ENCODE results near the gene XIAP.
A peak's percentile ranks its signal among the peaks of the same experiment; 100 is the strongest.
"Not testable (repeated sequence)": the region's sequence is repeated elsewhere in the genome, so short reads cannot be mapped to it uniquely, and the experiment has no call there.

Gene XIAP

DNA sequence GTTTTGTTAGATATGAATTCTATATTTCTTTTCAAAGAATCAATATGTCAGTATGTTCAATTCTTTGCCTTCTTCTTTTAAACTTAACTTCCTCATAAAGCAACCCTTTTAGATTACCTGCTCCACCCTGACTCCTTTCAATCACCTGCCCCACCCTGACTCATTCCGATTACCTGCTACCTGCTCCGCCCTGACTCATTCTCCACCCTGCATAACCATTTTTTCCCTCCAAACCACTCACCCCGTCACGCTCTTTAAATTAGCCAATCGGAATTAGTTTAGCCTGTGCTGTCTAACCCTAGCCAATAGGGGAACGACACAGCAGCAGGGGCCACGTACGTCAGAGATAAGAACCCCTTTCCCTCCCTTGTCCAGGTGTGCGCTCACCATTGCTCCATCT is 9.9 kb upstream of the XIAP start:
- ATAC-seq (ENCODE audit: low read depth); H3K27ac Mint-ChIP-seq; H3K36me3 Mint-ChIP-seq; H3K4me3 Mint-ChIP-seq; H3K4me1 Mint-ChIP-seq; H3K9me3 Mint-ChIP-seq; DNase-seq (ENCODE audit: low spot score in 2 of 2); H3K27me3 Mint-ChIP-seq: not testable (repeated sequence)

- Mint-ChIP-seq H3K4me3 (no peak overlapping the region), H3K9me3 (no peaks in the 10 kb centered on the region), H3K27ac (no peak overlapping the region), H3K36me3 (no peaks in the 10 kb centered on the region), H3K27me3 (no peaks in the 10 kb centered on the region), H3K4me1 (peaks cover 4% of the 10 kb centered on the region)
- no peak for ATAC-seq (ENCODE audit: low read depth)
- DNase-seq (ENCODE audit: low spot score in 2 of 2) = no peak
Observed at GRCh38 chrX:123851079-123851478, 8.8 kb upstream of the XIAP start.

GRCh38 chrX:123854329-123854728 is 5.5 kb upstream of the XIAP start:
- Mint-ChIP-seq H3K9me3 (no peaks in the 10 kb centered on the region), H3K4me1 (peaks cover 10% of the 10 kb centered on the region), H3K27me3 (no peaks in the 10 kb centered on the region), H3K27ac (no peak overlapping the region), H3K36me3 (no peaks in the 10 kb centered on the region), H3K4me3 (no peak overlapping the region)
- no peak for ATAC-seq (ENCODE audit: low read depth)
- DNase-seq (ENCODE audit: low spot score in 2 of 2) = no peak

DNA sequence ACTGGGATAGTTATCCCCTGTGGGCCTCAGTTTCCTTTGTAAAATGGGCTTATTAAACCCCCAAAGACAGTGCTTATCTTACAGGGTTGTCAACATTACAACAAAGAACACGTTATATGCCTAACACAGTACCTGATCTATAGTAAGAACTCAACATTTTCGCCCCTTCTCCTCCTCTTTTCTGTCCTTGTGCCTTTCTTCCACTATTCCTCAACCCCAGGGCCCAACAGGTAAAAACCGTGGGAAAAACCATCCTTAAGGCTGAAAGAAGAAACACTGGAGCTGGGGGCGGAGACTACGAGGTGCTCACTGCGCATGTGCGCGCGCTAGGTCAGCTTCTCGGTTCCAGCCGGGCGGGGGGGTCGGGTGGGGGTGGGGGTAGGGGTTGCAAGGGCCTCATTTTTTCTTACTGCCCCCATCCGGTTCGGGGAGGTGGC is 426 bp upstream of the XIAP start:
- ATAC-seq (ENCODE audit: low read depth) = peak; percentile 42

DNA sequence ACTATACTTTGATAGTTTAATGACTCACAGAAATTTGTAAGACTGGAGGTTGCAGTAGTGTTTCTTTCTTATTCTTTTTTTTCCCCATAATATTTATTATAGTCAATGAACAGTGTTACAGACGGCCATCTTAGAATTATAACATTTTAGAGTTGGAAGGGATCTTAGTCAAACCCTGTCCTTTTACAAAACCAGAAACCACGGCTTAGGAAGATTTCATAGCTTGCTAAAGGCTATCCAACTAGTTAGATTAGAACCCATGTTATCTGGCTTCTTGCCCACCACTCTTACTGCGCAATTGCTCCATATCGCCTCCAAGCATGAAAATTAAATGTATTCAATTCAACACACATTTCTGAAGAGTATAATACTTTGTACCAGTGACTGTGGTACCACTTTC is 1.1 kb downstream of the XIAP start:
- no peak for ATAC-seq (ENCODE audit: low read depth)
- H3K4me3 Mint-ChIP-seq = peak overlapping the region; percentile 88
- DNase-seq (ENCODE audit: low spot score in 2 of 2) = no peak
- H3K27me3 Mint-ChIP-seq = no peaks in the 10 kb centered on the region
- peaks cover 3% of the 10 kb centered on the region for H3K36me3 Mint-ChIP-seq
- no peaks in the 10 kb centered on the region for H3K9me3 Mint-ChIP-seq
- H3K27ac Mint-ChIP-seq = peak overlapping the region; percentile 91
- peaks cover 10% of the 10 kb centered on the region for H3K4me1 Mint-ChIP-seq

More for the DNA sequence above, 426 bp upstream of the XIAP start:
- H3K36me3 Mint-ChIP-seq = no peaks in the 10 kb centered on the region
- DNase-seq (ENCODE audit: low spot score in 2 of 2) = no peak
- H3K27me3 Mint-ChIP-seq = no peaks in the 10 kb centered on the region
- peak overlapping the region; percentile 88 for H3K4me3 Mint-ChIP-seq
- H3K9me3 Mint-ChIP-seq = no peaks in the 10 kb centered on the region
- H3K27ac Mint-ChIP-seq = peak overlapping the region; percentile 91
- peaks cover 7% of the 10 kb centered on the region for H3K4me1 Mint-ChIP-seq

DNA sequence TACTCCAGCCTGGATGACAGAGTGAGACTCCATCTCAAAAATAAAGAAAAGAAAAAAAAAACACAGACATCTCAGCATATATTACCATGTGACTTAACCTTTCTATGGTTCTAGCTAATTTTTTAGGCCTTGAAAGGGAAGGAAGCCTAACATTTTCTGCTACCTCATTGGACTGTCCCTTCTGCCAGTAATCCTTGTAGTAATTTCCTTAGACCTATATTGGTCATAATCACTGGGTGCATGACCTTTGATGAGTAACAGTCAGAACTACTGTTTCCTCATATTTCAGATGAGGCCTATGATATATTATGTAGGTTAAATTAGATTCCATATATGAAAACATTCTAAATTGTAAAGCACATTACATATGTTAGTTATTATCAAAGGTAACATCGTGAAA is 9.6 kb downstream of the XIAP start:
- DNase-seq (ENCODE audit: low spot score in 2 of 2) = no peak
- peak overlapping the region; percentile 20 for H3K27ac Mint-ChIP-seq
- peaks cover 8% of the 10 kb centered on the region for H3K4me1 Mint-ChIP-seq
- H3K9me3 Mint-ChIP-seq = no peaks in the 10 kb centered on the region
- peaks cover 3% of the 10 kb centered on the region for H3K36me3 Mint-ChIP-seq
- no peaks in the 10 kb centered on the region for H3K27me3 Mint-ChIP-seq
- H3K4me3 Mint-ChIP-seq = no peak overlapping the region
- no peak for ATAC-seq (ENCODE audit: low read depth)

DNA sequence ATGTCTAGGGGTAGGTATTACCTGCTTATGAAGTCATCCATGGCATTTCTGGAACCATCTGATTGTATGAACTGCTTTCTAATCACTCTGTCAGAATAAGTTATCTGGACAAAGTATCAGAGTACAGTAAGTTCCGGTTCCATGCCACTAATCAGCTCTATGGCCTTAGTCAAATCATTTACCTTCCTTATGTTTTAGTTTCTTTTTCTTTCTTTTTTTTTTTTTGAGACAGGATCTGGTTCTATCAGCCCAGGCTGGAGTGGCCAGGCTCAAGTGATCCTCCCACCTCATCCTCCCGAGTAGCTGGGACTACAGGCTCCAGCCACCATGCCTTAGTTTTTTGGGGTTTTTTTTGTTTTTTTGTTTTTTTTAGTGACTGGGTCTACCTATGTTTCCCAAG is 11.5 kb downstream of the XIAP start:
- DNase-seq (ENCODE audit: low spot score in 2 of 2) (no peak), ATAC-seq (ENCODE audit: low read depth) (peak; percentile 56)
- Mint-ChIP-seq H3K27me3 (no peaks in the 10 kb centered on the region), H3K36me3 (no peaks in the 10 kb centered on the region), H3K9me3 (no peaks in the 10 kb centered on the region), H3K4me3 (peak overlapping the region; percentile 3), H3K27ac (peak overlapping the region; percentile 38), H3K4me1 (peaks cover 6% of the 10 kb centered on the region)

GRCh38 chrX:123873956-123874355 is 14.1 kb downstream of the XIAP start:
- ATAC-seq (ENCODE audit: low read depth) = no peak
- peaks cover 9% of the 10 kb centered on the region for H3K4me1 Mint-ChIP-seq

GRCh38 chrX:123876177-123876576 is 16.3 kb downstream of the XIAP start:
- Mint-ChIP-seq H3K36me3 (peaks cover 5% of the 10 kb centered on the region), H3K27ac (no peak overlapping the region), H3K27me3 (no peaks in the 10 kb centered on the region), H3K4me3 (no peak overlapping the region), H3K9me3 (no peaks in the 10 kb centered on the region), H3K4me1 (peaks cover 12% of the 10 kb centered on the region)
- ATAC-seq (ENCODE audit: low read depth) = no peak
- no peak for DNase-seq (ENCODE audit: low spot score in 2 of 2)

More at GRCh38 chrX:123873956-123874355, 14.1 kb downstream of the XIAP start:
- no peak for DNase-seq (ENCODE audit: low spot score in 2 of 2)
- Mint-ChIP-seq H3K36me3 (no peaks in the 10 kb centered on the region), H3K27me3 (no peaks in the 10 kb centered on the region), H3K27ac (no peak overlapping the region), H3K4me3 (no peak overlapping the region), H3K9me3 (no peaks in the 10 kb centered on the region)

DNA sequence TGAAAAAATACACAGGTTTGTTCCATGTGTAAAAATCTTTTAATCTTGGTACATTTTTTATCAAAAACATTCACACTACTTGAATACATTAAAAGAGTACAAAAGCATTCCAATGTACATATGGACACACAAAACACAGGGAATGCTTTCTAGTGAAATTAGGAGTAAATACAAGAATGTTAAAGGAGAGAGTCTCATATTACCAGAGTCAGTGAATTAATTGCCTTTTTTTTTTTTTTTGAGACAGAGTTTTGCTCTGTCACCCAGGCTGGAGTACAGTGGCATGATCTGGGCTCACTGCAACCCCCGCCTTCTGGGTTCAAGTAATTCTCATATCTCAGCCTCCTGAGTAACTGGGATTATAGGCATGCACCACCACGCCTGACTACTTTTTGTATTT is 17.0 kb downstream of the XIAP start:
- no peak for DNase-seq (ENCODE audit: low spot score in 2 of 2)
- no peak overlapping the region for H3K4me3 Mint-ChIP-seq
- no peaks in the 10 kb centered on the region for H3K27me3 Mint-ChIP-seq
- no peaks in the 10 kb centered on the region for H3K9me3 Mint-ChIP-seq
- peaks cover 13% of the 10 kb centered on the region for H3K4me1 Mint-ChIP-seq
- no peak for ATAC-seq (ENCODE audit: low read depth)
- H3K27ac Mint-ChIP-seq = no peak overlapping the region
- peaks cover 6% of the 10 kb centered on the region for H3K36me3 Mint-ChIP-seq

- ATAC-seq (ENCODE audit: low read depth) = peak; percentile 92
- H3K9me3 Mint-ChIP-seq = no peaks in the 10 kb centered on the region
- peaks cover 11% of the 10 kb centered on the region for H3K4me1 Mint-ChIP-seq
- peak overlapping the region; percentile 60 for H3K4me3 Mint-ChIP-seq
- no peak for DNase-seq (ENCODE audit: low spot score in 2 of 2)
- no peaks in the 10 kb centered on the region for H3K27me3 Mint-ChIP-seq
- H3K27ac Mint-ChIP-seq = peak overlapping the region; percentile 50
- peaks cover 6% of the 10 kb centered on the region for H3K36me3 Mint-ChIP-seq
Observed at GRCh38 chrX:123878252-123878721, 18.4 kb downstream of the XIAP start.

GRCh38 chrX:123881330-123881729 is 21.5 kb downstream of the XIAP start:
- H3K27me3 Mint-ChIP-seq = no peaks in the 10 kb centered on the region
- ATAC-seq (ENCODE audit: low read depth) = no peak
- H3K27ac Mint-ChIP-seq = peak overlapping the region; percentile 69
- peaks cover 11% of the 10 kb centered on the region for H3K4me1 Mint-ChIP-seq
- no peaks in the 10 kb centered on the region for H3K9me3 Mint-ChIP-seq
- DNase-seq (ENCODE audit: low spot score in 2 of 2) = no peak
- H3K36me3 Mint-ChIP-seq = peaks cover 6% of the 10 kb centered on the region
- no peak overlapping the region for H3K4me3 Mint-ChIP-seq

DNA sequence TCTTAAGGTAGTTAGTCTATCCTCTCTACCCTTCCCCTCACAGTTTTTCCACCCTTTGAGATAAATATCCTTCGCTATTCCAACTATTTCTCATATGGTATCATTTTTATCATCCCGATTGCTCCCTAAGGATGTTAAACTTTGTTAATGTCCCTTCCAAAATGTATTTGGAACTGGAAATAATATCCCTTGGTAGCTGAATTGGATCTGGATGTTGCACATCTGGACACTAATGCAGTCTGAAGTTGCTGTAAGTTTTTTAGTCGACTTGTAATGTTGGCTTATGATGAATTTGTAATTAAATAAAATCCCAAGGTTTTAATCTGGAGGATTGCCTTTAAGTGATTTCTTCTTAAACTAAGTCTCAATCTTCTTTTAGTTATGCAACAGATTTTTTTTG is 22.5 kb downstream of the XIAP start:
- ATAC-seq (ENCODE audit: low read depth) (no peak), DNase-seq (ENCODE audit: low spot score in 2 of 2) (no peak)
- H3K9me3 Mint-ChIP-seq = no peaks in the 10 kb centered on the region
- H3K4me3 Mint-ChIP-seq = no peak overlapping the region
- H3K4me1 Mint-ChIP-seq = peaks cover 11% of the 10 kb centered on the region
- no peak overlapping the region for H3K27ac Mint-ChIP-seq
- H3K27me3 Mint-ChIP-seq = no peaks in the 10 kb centered on the region
- peaks cover 6% of the 10 kb centered on the region for H3K36me3 Mint-ChIP-seq

DNA sequence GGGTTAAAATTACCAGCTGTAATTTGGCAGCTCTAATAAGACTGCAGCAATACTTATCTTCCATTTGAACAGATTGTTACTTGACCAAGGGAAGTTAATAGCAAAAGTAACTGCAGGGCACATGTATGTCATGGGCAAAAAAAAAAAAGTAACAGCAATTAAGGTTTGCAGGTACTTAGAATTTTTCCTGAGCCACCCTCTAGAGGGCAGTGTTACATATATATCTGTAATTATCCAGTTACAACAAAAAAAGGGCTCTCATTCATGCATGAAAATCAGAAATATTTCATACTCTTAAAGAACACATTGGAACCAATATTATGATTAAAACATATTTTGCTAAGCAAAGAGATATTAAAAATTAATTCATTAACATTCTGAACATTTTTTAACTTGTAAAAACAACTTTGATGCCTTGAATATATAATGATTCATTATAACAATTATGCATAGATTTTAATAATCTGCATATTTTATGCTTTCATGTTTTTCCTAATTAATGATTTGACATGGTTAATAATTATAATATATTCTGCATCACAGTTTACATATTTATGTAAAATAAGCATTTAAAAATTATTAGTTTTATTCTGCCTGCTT is 25.1 kb downstream of the XIAP start:
- DNase-seq (ENCODE audit: low spot score in 2 of 2) = peak in 1 of 2 donors; percentile 30
- peaks cover 8% of the 10 kb centered on the region for H3K36me3 Mint-ChIP-seq
- peak; percentile 52 for ATAC-seq (ENCODE audit: low read depth)

GRCh38 chrX:123899701-123900100 is 39.8 kb downstream of the XIAP start:
- Mint-ChIP-seq H3K27me3 (no peaks in the 10 kb centered on the region), H3K4me3 (no peak overlapping the region), H3K4me1 (peaks cover 8% of the 10 kb centered on the region), H3K36me3 (peaks cover 12% of the 10 kb centered on the region), H3K9me3 (no peaks in the 10 kb centered on the region), H3K27ac (no peak overlapping the region)
- ATAC-seq (ENCODE audit: low read depth) (no peak), DNase-seq (ENCODE audit: low spot score in 2 of 2) (no peak)

More for the DNA sequence above, 25.1 kb downstream of the XIAP start:
- Mint-ChIP-seq H3K4me3 (no peak overlapping the region), H3K27me3 (no peaks in the 10 kb centered on the region), H3K27ac (no peak overlapping the region), H3K4me1 (peaks cover 7% of the 10 kb centered on the region), H3K9me3 (no peaks in the 10 kb centered on the region)

All from memory B cell (primary cell).